SJCRH30 (cell line): ENCODE data around the gene NOTCH2. TPM values are rescaled to one million over a fixed set of nuclear protein-coding genes. Genes with fewer than 3 reads are reported as not detected.
"Not testable (repeated sequence)": the region's sequence is repeated elsewhere in the genome, so short reads cannot be mapped to it uniquely, and the experiment has no call there.

Source experiments
- DNase-seq, 2 experiments: peaks; one replicate each; pipeline ENCODE4 v3.0.0-alpha.2; 2015 to 2020
- H3K27ac ChIP-seq: fragments of 250-450 bp; sonication (Bioruptor Pico); 2 replicates; pipeline ENCODE4 v1.5.1; 2020; ENCODE audit warnings: mild to moderate bottlenecking, moderate library complexity
- H3K27me3 ChIP-seq: fragments of 250-450 bp; sonication (Bioruptor Pico); 2 replicates; pipeline ENCODE4 v1.5.1; 2020; ENCODE audit warnings: mild to moderate bottlenecking, moderate library complexity
- H3K36me3 ChIP-seq: fragments of 250-450 bp; sonication (Bioruptor Pico); 2 replicates; pipeline ENCODE4 v1.5.1; 2020; ENCODE audit warnings: mild to moderate bottlenecking, moderate library complexity
- H3K4me1 ChIP-seq: fragments of 250-450 bp; sonication (Bioruptor Pico); 2 replicates; pipeline ENCODE4 v1.5.1; 2020; ENCODE audit warnings: mild to moderate bottlenecking, moderate library complexity
- H3K4me3 ChIP-seq: fragments of 250-450 bp; sonication (Bioruptor Pico); 2 replicates; pipeline ENCODE4 v1.5.1; 2020; ENCODE audit warnings: mild to moderate bottlenecking, moderate library complexity
- H3K9me3 ChIP-seq: fragments of 250-450 bp; sonication (Bioruptor Pico); replicated peaks from 2 replicates; pipeline ENCODE4 v1.5.1; 2020; ENCODE audit warnings: mild to moderate bottlenecking, moderate library complexity
- total RNA-seq: library from RNA; depleted of rRNA; stranded (reverse); fragments of >200 nt; shearing (Covaris generic); gene quantifications from 2 replicates; pipeline ENCODE4 v1.2.3, GENCODE V29; 2014; rRNA removed

The NOTCH2 gene
- 72.1 and 76.8 TPM in 2 replicates for total RNA-seq

DNA sequence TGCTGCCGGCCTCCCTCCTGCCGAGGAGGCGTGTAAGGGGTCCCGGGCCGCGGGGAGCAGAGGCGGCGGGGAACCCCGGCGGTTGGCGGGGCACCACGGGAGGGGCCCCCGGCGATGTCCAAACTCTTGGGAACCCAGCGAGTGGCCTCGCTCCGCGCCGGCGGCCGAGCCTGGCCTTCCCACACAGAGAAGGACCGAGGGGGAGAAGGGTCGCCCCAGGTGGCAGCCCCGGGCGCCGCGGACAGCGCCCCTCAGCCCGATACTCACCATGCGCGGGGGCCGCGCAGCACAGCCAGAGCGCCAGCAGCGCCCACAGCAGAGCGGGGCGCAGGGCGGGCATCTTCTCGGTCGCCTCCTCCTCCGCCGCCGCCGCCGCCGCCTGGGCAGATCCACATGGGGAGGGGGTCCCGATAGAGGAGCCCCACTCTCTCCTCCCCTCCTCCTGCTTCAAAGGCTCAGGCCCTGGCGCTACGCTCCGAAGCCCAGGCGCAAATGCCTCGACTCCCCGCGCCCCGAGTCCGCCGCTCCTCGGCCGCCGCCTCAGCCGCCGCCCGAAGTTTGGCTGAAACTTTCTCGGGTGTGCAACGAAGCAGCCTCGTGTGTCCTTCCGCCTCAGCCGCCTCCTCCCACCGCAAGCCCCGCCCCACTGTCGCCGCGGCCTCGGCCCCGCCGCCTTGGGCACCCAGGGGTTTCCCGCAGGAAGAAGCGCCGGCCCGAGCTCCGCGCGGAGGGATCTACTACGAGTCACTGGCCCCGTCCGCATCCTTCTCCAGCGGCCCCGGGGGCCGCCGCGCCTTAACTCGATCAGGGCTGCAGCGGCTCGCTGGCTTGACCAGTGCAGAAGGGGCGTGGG, at the start of gene NOTCH2:
NOTCH2 (minus strand) TSS at position 596 of the 853 bp plus-strand sequence; CDS start at position 340, 256 bp downstream.
- not testable (repeated sequence) for H3K9me3 ChIP-seq, H3K4me1 ChIP-seq, H3K27me3 ChIP-seq, H3K36me3 ChIP-seq
- peak within 1 kb of the TSS; percentile 93 for H3K4me3 ChIP-seq
- peak; percentile 50 to 79 for DNase-seq
- H3K27ac ChIP-seq, result peak within 1 kb of the TSS; percentile 63

DNA sequence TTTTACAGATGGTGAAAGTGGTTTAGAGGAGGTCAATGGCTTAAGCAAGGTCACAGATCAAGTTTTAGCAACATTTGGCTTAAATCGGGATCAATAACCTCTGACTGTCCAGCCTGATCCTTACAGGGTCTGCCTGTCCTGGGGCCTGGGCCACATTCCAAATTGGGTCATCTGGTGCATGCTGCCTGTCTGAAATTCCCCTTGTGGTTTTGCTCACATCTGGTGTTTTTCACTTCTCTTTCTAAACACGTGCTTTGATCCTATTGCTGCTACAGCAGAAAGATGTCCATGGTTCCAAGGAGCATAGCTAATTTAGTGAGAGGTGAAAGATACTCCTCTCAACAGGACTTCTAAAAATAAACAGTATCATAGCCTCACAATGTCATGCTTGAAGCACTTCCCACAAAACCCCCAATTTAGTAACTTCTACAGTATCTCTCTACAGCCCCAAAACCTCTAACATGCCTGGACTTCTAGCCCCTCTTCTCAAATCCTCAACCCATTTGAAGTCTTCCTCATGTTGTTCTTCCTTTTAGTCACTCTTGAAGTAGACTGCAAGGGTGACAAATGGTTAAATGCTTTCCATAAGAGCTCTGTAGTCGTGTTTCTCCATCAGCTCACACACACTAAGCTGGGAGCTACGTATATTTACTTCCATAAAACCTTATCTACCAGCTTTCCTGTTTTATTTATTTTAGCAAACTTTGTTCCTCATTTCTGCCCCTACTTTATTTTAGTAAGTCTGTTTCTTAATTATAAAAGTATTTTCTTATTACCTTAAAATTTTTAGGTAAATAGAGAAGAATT, 48.1 kb upstream of the NOTCH2 start:
- H3K4me1 ChIP-seq, H3K36me3 ChIP-seq, H3K4me3 ChIP-seq, H3K27me3 ChIP-seq, H3K9me3 ChIP-seq: not testable (repeated sequence)
- peak; percentile 70 to 80 for DNase-seq
- H3K27ac ChIP-seq, result peak overlapping the region; percentile 58

DNA sequence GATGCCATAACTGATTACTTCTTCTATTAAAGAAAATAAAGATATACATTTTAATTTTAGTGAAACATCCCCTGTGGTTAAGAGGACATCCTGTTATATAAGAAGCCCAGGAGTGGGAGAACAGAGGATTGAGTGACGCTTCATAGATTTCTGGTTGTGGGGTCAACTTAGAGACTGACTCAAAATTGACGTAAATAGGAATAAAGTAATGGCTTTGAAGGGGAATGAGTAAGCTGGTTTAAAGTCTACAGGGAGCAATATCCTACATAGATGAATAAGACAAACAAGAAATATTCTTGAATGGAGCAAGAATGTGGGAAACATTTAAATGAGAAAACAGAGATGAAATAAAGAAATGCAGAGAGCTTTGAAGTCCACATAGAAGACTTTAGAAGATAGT, 46.6 kb upstream of the NOTCH2 start:
- H3K27ac ChIP-seq, H3K4me3 ChIP-seq, DNase-seq, H3K36me3 ChIP-seq, H3K4me1 ChIP-seq, H3K27me3 ChIP-seq, H3K9me3 ChIP-seq: not testable (repeated sequence)

DNA sequence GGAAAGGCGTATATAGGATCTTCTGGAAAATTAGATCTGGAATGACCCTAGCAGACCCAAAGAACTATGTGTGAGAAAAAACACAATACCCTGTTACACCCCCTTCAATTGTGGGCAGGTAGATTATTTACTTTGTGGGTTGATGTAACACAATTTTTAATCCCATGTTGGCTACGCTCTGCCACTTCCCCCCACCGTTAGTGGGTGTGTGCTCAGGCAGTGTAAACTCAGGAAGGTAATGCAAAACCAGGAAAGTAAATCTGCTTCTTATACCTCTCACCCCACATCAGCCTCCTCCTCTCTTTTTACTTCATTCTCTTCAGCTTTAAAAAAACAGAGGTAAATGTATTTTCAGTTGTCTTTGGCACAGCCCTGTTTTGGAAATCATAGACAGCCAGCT, 43.7 kb upstream of the NOTCH2 start:
- not testable (repeated sequence) for H3K36me3 ChIP-seq, DNase-seq, H3K27me3 ChIP-seq

DNA sequence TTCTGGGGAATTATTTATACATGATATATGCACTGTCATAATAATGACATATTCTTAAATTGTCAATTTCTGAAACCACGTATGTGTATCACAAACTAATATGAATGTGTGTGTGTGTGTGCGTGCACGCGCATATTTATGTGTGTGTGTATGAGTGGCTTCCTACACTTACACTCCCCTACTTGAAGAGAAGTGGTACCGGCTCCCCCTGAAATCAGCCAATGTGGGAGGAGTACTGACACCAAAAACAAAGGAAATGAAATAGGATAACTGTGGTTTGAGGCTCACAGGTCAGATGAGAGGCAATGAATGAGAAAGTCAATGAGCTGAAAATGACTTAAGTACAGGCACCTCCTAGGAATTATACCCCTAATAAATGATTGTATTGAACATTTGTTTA, 42.8 kb upstream of the NOTCH2 start:
- H3K27me3 ChIP-seq, H3K9me3 ChIP-seq, H3K4me1 ChIP-seq, H3K4me3 ChIP-seq, H3K36me3 ChIP-seq, H3K27ac ChIP-seq, DNase-seq: not testable (repeated sequence)

More for the DNA sequence above, 43.7 kb upstream of the NOTCH2 start:
- not testable (repeated sequence) for H3K4me3 ChIP-seq, H3K4me1 ChIP-seq, H3K9me3 ChIP-seq, H3K27ac ChIP-seq

DNA sequence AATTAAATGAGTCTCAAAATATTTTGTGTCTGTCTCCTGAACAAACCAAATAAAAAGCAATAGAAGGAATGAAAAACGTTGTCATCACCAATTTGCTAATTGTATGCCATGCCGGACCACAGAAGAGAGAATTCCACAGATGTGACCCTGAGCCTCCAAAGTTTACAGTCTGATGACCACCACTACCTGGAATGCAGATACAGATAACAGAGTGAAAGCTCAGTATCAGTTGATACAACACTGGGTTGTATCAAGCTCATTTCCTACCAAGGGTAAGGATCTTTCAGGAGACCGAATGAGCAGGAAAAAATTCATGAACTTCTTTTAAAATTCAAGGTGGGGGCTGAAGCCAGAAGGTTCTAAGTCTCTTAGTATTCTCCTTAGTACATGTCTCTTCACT, 42.3 kb upstream of the NOTCH2 start:
- not testable (repeated sequence) for H3K4me1 ChIP-seq, H3K4me3 ChIP-seq, H3K27ac ChIP-seq, H3K27me3 ChIP-seq, H3K9me3 ChIP-seq, DNase-seq, H3K36me3 ChIP-seq

DNA sequence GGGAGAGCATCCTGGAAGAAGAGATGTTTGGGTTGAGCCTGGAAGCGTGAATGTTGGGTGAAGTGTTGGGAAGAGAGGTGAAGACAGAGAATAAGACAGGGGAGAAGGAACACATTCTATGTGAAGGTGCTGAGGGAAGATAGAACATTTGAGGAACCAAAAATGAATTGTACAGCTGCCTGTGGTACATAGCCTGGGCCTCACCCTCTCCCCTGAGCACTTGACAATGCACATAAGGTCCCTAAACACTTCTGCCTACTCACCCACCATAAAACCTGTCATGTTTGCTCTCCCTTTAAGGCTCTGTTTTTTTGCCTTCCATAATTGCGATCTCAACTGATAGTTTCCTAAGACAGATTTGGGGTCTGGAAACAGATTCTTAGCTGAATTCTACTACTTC, 41.5 kb upstream of the NOTCH2 start:
- H3K27me3 ChIP-seq, H3K36me3 ChIP-seq, H3K4me1 ChIP-seq, H3K27ac ChIP-seq, H3K9me3 ChIP-seq, DNase-seq, H3K4me3 ChIP-seq: not testable (repeated sequence)

DNA sequence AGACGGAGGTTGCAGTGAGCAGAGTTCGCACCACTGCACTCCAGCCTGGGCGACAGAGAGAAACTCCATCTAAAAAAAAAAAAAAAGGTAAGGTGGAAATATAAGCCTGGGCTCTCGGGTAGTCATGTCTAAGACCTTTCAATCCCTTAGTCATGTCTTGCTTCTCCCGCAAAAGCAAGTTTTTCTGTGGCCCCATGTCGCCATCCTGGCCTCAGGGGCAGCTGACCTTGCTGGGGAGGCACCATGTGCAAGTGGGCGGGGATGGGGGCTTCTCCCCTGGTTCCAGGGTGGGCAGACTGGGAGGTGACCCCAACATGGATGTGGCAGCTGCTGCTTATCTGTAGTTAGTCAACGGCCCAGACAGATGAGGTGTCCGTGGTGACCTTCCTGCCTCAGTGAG, 40.2 kb upstream of the NOTCH2 start:
- not testable (repeated sequence) for H3K9me3 ChIP-seq, H3K4me1 ChIP-seq, H3K27ac ChIP-seq, DNase-seq, H3K4me3 ChIP-seq, H3K36me3 ChIP-seq, H3K27me3 ChIP-seq

DNA sequence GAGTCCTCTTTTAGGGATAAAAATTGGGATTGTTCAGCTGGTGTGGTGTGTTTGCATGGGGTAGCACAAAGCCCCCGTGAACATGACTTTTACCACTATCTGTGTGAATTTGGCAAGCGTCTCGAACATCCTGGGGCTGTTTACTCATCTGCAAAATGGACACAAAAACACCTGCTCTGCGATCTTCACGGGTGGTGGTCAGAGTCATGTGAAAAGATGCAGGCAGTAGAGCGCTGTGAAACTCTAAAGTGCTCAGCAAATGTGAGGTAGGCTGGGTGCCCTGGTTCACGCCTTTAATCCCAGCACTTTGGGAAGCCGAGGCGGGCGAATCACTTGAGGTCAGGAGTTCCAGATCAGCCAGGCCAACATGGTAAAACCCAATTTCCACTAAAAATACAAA, 39.7 kb upstream of the NOTCH2 start:
- H3K27ac ChIP-seq, H3K4me1 ChIP-seq, H3K9me3 ChIP-seq, H3K27me3 ChIP-seq, H3K36me3 ChIP-seq, H3K4me3 ChIP-seq, DNase-seq: not testable (repeated sequence)

DNA sequence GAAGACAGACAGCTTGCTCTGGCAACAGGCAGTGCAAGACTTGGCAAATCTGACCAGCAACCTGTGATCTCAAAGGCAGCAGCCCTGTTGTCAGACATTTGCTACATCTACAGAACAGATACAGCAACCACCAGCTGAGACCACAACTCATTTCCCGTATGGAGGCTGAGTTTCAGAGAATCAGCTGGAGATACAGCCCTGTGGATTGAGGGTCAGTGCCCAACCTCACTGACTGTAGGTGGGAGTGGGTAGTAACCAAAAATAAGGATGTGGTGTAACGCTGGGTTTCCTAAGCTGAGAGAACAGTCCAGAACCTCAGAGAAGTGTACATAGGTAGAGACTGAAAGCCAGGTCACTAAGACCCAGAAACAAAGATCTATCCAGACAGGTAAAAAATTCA, 35.8 kb upstream of the NOTCH2 start:
- not testable (repeated sequence) for H3K4me3 ChIP-seq, DNase-seq, H3K36me3 ChIP-seq, H3K9me3 ChIP-seq, H3K27me3 ChIP-seq, H3K27ac ChIP-seq, H3K4me1 ChIP-seq

DNA sequence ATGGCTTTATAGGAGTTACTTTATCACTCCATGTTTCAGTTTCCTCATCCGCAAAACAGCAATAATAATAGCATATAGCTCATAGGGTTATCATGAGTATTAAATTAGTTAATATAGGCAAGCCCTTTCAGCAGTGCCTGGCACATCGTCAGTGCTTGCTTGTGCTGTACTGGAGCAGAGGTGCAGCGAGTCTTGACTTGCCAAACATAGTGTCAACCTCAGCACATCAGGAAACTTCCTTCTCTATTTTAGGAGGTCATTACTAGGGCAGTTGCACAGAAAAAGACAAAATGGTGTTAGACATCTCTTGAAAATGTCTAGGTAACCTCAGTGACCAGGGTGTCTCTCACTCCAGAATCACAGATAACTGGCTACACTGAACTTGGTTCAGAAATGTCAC, 34.3 kb upstream of the NOTCH2 start:
- H3K27ac ChIP-seq, H3K4me1 ChIP-seq, H3K27me3 ChIP-seq, H3K9me3 ChIP-seq, DNase-seq, H3K36me3 ChIP-seq, H3K4me3 ChIP-seq: not testable (repeated sequence)

DNA sequence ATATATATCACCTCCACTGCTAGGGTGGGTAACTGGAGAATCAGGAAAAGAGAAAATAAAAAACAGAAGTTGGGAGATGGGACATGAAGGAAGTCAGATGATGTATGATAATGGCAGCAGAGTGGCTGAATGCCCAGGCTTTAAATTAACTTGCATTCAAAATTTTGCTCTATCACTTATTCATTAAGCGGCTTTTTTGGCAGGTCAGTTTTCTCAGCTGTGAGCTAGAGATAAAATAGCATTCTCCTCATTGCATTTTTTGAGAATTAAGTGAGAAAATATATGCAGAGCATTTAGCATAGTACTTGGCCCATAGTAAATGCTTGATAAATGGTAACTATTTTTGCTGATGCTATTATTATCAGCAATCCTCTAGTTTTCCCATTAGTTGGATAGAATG, 32.1 kb upstream of the NOTCH2 start:
- H3K27me3 ChIP-seq, H3K27ac ChIP-seq, H3K36me3 ChIP-seq, H3K9me3 ChIP-seq, DNase-seq, H3K4me1 ChIP-seq, H3K4me3 ChIP-seq: not testable (repeated sequence)

DNA sequence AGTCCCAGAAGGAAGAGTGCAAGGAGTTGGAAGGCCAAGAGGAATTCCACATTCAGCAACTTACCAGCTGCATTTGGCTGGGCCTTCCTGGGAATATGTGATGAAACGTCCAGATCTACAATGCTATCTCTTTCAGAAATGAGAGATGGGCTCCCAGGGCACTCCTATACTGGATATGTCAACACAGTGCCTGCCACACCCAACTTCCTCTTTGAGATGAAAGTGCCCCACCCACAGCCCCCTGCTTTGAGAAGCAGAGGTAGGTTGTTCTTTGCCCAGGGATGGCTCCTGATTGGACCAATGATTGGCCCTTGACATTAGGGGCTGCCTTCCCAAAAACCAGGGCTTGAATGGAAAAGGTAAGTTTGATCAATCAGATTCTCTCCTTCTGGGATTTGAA, 31.1 kb upstream of the NOTCH2 start:
- H3K4me3 ChIP-seq, H3K27ac ChIP-seq: not testable (repeated sequence)

DNA sequence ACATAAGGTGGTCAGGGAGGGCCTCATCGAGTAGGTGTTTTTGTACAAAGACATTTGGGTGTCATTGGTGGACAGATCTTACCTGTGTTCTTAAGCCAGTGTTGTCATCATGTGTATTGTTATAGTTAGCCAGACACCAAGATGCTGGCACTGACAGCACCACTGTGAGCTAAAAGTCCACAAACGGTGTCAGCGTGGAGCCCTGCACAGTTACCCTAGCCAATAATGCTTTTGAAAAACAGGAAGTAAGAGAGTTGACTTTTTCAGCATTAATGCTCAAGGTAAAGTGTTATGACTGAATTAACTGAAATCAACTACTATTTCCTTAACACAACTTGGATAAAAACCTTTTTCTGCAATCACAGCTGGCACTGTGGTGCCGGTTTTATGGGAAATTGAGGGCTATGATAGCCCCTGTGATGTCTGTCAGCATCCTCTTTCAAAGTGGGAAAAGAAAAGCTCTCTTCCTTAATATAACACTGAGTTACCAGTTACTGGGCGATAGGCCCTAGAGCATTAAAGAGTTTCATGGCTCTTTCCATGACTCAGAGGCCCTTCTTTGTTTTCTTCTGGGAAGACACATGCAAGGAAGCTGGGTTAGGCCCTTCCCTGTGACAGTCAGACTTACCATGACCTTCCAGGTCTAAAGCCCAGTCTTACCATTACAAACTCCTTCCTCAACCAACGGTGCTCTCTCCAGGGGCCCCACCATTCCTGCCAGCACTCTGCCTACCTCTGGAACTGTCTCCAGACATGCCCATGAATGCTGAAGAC, 29.7 kb upstream of the NOTCH2 start:
- H3K4me3 ChIP-seq, H3K9me3 ChIP-seq, H3K4me1 ChIP-seq, H3K27ac ChIP-seq, DNase-seq, H3K27me3 ChIP-seq, H3K36me3 ChIP-seq: not testable (repeated sequence)

More for the DNA sequence above, 31.1 kb upstream of the NOTCH2 start:
- not testable (repeated sequence) for H3K36me3 ChIP-seq, DNase-seq, H3K4me1 ChIP-seq, H3K9me3 ChIP-seq, H3K27me3 ChIP-seq

DNA sequence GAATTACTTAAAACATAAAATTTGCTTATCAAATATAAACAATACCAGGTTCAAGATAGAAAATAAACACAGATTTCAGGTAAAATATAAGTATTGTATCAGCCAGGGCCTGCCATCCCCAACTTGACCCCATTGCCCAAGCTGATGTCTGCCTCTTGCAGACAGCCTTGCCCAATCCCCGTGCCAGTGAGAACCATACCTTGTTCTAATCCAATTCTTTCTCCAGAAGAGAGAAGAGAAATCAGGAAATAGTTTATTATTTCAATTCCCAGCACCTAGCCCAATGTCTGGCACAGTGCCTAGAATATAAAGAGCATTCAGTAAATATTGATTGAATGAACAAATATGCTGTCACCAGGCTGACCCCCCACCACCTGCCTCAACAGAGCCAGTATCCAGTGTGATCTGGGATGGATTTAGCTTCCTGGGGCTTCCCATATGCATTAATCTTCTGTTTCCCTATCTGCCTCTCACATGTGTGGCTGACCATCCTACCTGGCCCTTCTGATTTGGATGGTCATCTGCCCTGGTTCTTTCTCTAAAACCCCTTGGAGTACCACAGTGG, 27.6 kb upstream of the NOTCH2 start:
- not testable (repeated sequence) for DNase-seq, H3K9me3 ChIP-seq, H3K4me1 ChIP-seq, H3K27me3 ChIP-seq, H3K27ac ChIP-seq, H3K4me3 ChIP-seq, H3K36me3 ChIP-seq
